HFFc6 (cell line): Measurements from ENCODE around the gene JUN. TPM values are rescaled to one million over a fixed set of nuclear protein-coding genes. Genes with fewer than 3 reads are reported as not detected.
A peak's percentile ranks its signal among the peaks of the same experiment; 100 is the strongest.

Experiments used
- DNase-seq: peaks from one replicate; pipeline ENCODE4 v3.0.0-alpha.2; 2018
- H3K27ac Mint-ChIP-seq: 2 replicates; pipeline ENCODE4 v1.8.0; 2020; ENCODE audit warnings: mild to moderate bottlenecking, mixed read lengths
- H3K27me3 Mint-ChIP-seq: 2 replicates; pipeline ENCODE4 v1.8.0; 2021; ENCODE audit warnings: mild to moderate bottlenecking, moderate library complexity, mixed read lengths; ENCODE audit not compliant: insufficient read depth
- H3K36me3 Mint-ChIP-seq: 2 replicates; pipeline ENCODE4 v1.8.0; 2021; ENCODE audit warnings: low read depth, mixed read lengths
- H3K4me1 Mint-ChIP-seq: 2 replicates; pipeline ENCODE4 v1.8.0; 2020; ENCODE audit warnings: low read depth, mixed read lengths
- H3K4me3 Mint-ChIP-seq: 2 replicates; pipeline ENCODE4 v1.8.0; 2020; ENCODE audit warnings: mild to moderate bottlenecking, moderate library complexity, mixed read lengths
- H3K9me3 Mint-ChIP-seq: 2 replicates; pipeline ENCODE4 v1.8.0; 2020; ENCODE audit warnings: mild to moderate bottlenecking, mixed read lengths
- CTCF ChIP-seq: fragments of 200-600 bp; sonication (generic); IDR thresholded peaks from 2 replicates; pipeline ENCODE4 v1.5.0; 2021; ENCODE audit warnings: antibody characterized with exemption, mild to moderate bottlenecking
- total RNA-seq, 6 experiments: library from RNA; stranded (reverse); fragmentation: NEBNext Ultra II Directional; extraction: Animal tissue kit (Norgen Biotek cat#: 25700); gene quantifications; 2 replicates in 1 of 6; 3 replicates in 5 of 6; pipeline ENCODE4 v1.2.3, GENCODE V29; 2021

Gene JUN
- total RNA-seq, 6 experiments from 2014 or later, result 80.5 to 91.1 (median 82.2) TPM

DNA sequence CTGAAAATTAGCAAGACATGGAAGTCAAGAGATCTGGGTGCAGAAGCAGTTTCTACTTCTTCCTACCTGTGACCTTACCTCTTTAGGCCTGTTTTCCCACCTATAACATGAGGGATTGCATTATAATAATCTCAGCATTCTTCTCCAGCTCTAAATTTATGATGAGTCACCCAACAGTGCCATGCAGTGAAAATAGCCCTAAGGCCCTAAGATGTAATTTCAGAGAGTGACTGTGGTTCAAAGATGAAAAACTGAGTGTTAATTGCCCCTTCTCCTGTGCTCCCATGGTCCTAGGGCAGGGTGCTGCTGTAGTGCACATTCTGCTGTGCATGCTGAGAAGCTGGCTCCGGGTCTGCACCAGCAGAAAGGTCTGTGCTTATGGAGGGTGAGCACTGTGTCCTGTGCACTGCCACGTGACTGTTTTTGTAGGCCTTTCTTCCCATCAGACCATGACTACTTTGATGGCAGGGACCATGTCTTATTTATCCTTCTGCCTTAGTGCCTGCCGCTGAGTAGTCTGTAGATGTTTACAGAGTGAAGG, 29.7 kb downstream of the JUN start:
- no peak for DNase-seq
- Mint-ChIP-seq H3K27ac (peak overlapping the region; percentile 95), H3K4me1 (peaks cover 85% of the 10 kb centered on the region), H3K27me3 (no peaks in the 10 kb centered on the region; the same call in 1 of the 2 replicates), H3K36me3 (peaks cover 7% of the 10 kb centered on the region), H3K4me3 (peak overlapping the region; percentile 69; the same call in 1 of the 2 replicates), H3K9me3 (no peaks in the 10 kb centered on the region)
- TF ChIP-seq CTCF, result no peak

- H3K4me3 Mint-ChIP-seq, result no peak overlapping the region
- H3K4me1 Mint-ChIP-seq, result peaks cover 81% of the 10 kb centered on the region
- H3K27ac Mint-ChIP-seq, result peak overlapping the region; percentile 95
- H3K9me3 Mint-ChIP-seq, result no peaks in the 10 kb centered on the region
- peaks cover 7% of the 10 kb centered on the region for H3K36me3 Mint-ChIP-seq
- no peak for DNase-seq
- H3K27me3 Mint-ChIP-seq, result no peaks in the 10 kb centered on the region; the same call in 1 of the 2 replicates
- no peak for TF ChIP-seq CTCF
These were observed 30.4 kb downstream of the JUN start for GRCh38 chr1:58753431-58753866.

DNA sequence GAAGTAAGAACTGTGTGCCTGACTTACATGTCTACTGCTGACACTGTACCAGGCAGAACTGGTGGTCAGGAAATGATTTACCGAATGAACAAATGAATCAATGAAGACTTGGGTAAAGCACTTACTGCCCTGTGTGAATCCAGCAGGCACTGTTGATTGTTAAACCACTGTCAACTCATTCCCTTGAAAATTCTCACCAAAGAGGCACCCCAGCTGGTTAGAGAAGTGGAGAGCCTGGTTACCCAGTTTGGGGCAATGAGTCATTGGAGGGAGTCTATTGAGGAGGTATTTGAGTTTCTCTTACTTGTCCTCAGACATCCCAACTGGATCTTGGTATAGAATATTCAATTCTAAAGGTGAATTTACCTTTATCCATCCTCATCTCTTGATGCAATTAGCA, 34.2 kb downstream of the JUN start:
- no peaks in the 10 kb centered on the region; the same call in 1 of the 2 replicates for H3K27me3 Mint-ChIP-seq
- TF ChIP-seq CTCF, result no peak
- H3K4me3 Mint-ChIP-seq, result no peak overlapping the region
- H3K36me3 Mint-ChIP-seq, result peaks cover 7% of the 10 kb centered on the region
- peaks cover 69% of the 10 kb centered on the region for H3K4me1 Mint-ChIP-seq
- H3K27ac Mint-ChIP-seq, result no peak overlapping the region
- no peak for DNase-seq
- H3K9me3 Mint-ChIP-seq, result no peaks in the 10 kb centered on the region

GRCh38 chr1:58748666-58749065, 35.2 kb downstream of the JUN start:
- Mint-ChIP-seq H3K36me3 (peaks cover 7% of the 10 kb centered on the region), H3K4me3 (no peak overlapping the region), H3K27me3 (no peaks in the 10 kb centered on the region; the same call in 1 of the 2 replicates), H3K4me1 (peaks cover 59% of the 10 kb centered on the region), H3K9me3 (no peaks in the 10 kb centered on the region; the same call in 1 of the 2 replicates), H3K27ac (no peak overlapping the region)
- no peak for DNase-seq
- TF ChIP-seq CTCF, result no peak

GRCh38 chr1:58746757-58747156, 37.1 kb downstream of the JUN start:
- Mint-ChIP-seq H3K36me3 (peaks cover 7% of the 10 kb centered on the region), H3K27ac (no peak overlapping the region), H3K27me3 (no peaks in the 10 kb centered on the region; the same call in 1 of the 2 replicates), H3K9me3 (no peaks in the 10 kb centered on the region; the same call in 1 of the 2 replicates), H3K4me1 (peaks cover 47% of the 10 kb centered on the region), H3K4me3 (no peak overlapping the region)
- TF ChIP-seq CTCF, result no peak
- no peak for DNase-seq
